ENCODE data around the gene GMDS.

DNA sequence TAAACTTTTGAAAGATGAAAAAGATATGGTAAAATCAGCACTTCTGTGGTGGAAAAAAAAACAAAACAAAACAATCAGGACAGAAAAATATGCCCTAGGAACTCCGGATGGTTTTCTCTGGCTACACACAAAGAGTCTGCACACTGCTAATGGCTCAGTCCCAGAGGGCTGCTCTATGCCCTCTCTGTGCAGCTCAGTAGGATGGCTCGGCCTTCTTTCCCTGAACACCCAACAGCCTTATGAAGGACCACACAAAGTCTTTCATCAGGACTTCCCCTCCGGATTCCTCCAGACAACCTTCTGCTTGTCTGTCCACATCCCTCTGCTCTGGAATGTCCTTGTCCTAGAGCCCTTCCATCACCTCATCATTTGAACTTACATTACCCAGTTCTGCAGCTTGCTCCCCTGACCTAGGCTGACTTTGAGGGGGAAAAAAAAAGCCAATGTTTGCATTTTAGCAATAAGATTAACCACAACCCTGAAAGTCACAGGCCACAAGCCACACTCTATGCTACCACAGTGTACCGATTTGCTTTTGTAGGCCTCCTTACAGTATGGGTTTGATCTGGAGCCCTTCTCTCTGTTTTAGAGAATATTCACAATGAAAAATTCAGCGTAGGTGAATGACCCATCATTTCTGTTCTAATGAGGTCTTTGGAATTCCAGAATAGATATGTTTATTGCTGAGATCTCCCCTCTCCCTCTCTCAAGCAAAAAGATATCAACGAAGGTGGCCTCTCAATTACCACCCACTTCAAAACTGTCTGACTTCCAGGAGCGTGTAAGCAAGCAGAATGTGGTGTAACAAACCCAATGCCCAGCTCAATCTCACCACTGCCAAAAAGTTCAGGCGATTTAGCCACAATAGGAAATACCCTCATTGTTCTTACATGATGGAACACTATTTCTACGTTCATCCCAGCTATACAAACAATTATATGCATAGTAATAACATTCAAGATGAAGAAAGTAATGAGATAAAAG is 164.0 kb downstream of the GMDS start:
- TF ChIP-seq, protein P1, sequence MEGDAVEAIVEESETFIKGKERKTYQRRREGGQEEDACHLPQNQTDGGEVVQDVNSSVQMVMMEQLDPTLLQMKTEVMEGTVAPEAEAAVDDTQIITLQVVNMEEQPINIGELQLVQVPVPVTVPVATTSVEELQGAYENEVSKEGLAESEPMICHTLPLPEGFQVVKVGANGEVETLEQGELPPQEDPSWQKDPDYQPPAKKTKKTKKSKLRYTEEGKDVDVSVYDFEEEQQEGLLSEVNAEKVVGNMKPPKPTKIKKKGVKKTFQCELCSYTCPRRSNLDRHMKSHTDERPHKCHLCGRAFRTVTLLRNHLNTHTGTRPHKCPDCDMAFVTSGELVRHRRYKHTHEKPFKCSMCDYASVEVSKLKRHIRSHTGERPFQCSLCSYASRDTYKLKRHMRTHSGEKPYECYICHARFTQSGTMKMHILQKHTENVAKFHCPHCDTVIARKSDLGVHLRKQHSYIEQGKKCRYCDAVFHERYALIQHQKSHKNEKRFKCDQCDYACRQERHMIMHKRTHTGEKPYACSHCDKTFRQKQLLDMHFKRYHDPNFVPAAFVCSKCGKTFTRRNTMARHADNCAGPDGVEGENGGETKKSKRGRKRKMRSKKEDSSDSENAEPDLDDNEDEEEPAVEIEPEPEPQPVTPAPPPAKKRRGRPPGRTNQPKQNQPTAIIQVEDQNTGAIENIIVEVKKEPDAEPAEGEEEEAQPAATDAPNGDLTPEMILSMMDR (IDR thresholded peaks at IDR 0.05), result no peak
- no peak for TF ChIP-seq POLR2AphosphoS5 (IDR thresholded peaks at IDR 0.05; ENCODE audit: low read depth, low read length)

All from SK-N-SH (cell line).